Measurements from ENCODE around the gene LCN1.

LCN1 gene

DNA sequence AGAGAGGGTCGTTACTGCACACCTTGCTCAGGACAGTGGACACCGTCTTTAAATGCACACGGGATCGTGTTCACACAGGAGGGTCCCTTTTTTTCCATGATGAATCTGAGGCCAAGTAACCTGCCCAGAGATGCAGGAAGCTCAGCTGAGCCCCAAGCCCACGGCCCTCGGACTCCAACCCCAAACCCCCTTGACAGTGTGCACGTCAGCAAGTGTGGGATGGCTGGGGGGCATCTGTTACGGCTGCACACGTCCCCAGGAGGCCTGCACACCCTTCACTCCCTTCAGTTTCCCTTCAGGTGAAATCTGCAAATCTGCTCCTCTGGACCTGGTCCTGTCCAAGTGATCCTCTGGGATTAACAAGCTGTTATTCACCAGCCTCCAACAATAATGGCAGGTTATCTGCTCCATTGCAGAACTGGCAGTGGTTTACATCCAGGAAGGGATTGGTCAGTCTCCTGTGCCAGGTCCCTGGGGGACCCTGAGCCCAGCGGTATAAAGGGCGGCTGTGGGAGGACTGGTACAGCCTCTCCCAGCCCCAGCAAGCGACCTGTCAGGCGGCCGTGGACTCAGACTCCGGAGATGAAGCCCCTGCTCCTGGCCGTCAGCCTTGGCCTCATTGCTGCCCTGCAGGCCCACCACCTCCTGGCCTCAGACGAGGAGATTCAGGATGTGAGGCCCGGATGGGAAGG, at the start of gene LCN1:
LCN1 (plus strand) TSS at position 525 of the 692 bp plus-strand sequence; CDS start at position 583, 58 bp downstream.
- no peak for DNase-seq (ENCODE audit: low read depth in 2 of 3, low spot score in 1 of 3)

DNA sequence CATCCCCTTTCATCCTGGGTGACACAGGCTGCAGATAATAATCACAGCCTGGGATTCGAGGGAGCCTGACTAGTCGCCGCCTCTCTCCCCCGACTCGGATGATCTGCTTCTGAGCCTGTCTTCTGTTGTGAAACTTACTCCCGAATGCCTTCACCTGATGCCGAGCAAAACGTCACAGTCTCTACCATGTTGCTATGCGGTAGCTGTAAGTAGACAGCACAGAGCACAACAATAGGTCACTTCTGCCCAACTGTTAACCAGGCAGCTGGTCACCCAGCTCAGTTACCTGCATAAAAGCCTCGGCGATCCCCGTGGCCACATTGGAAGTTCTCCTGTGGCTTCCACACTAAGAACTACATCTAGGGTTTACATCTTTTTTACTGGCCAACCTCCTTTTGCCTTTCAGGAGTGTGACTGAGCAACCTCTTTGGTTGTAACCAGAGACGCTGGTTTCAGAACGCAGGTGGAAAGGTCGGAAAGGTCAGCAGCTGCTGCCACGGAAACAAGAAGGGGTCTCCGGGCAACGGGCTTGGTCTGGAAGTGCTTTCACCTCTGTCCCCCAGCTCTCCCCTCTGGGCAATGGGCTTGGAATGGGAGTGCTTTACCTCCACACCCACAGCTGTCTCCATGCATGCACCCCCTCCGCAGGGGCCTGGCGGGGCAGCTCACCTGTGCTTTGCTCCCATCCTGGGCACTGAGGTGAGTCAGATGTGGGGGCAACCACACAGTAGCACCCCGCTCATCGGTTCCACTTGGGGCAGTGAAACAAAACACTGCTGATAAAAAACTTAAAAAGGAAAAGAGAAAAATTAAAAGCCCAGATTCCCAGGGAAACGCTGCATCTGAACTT, 49.2 kb upstream of the LCN1 start:
- DNase-seq (ENCODE audit: low read depth in 2 of 3, low spot score in 1 of 3): no peak

DNA sequence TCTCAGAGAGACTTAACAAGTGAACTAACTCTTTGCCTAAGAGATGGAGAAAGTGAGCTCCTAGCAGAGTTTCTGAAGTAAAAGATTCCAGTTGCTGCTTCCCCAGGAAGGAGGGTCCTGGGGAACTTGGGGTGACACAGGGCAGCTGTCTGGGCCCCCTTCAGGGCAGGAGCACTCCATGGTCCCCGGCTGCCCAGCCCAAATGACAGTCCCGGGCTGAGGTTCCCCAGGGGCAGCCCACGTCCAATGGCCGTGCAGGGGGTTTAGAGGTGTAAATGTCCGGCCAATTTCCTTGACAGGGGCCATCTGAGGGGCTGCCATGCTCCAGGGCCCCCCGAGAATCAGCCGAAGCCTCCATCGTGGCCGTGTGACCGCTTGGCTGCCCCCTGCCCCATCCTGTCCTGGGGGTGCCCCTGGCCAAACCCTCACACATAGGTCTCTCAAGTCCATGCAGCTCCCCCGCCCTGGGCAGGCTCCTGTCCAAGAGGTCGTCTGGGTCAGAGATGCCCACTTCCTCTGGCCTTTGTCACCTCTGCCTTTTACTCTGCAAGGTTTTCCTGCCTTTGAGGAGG, 47.2 kb upstream of the LCN1 start:
- no peak for DNase-seq (ENCODE audit: low read depth in 2 of 3, low spot score in 1 of 3)

DNA sequence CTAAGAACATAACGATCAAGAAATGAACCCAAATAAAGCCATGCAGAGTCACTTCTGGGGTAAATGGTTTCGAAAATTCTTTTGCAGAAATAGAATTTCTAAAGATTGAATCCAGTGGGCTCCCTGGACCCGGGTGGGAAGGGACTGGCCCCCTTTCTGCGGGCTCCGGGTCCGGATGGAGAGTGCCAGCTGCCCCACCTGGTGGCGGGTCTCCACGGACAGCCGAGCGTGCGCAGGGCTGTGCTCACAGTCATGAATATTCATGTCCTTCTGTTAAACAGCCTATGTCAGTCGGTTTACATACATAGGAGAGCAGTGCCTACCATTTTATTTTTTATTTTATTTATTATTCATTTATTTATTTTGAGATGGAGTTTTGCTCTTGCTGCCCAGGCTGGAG, 46.3 kb upstream of the LCN1 start:
- peak in 1 of 3 donors; percentile 16 for DNase-seq (ENCODE audit: low read depth in 2 of 3, low spot score in 1 of 3)

DNA sequence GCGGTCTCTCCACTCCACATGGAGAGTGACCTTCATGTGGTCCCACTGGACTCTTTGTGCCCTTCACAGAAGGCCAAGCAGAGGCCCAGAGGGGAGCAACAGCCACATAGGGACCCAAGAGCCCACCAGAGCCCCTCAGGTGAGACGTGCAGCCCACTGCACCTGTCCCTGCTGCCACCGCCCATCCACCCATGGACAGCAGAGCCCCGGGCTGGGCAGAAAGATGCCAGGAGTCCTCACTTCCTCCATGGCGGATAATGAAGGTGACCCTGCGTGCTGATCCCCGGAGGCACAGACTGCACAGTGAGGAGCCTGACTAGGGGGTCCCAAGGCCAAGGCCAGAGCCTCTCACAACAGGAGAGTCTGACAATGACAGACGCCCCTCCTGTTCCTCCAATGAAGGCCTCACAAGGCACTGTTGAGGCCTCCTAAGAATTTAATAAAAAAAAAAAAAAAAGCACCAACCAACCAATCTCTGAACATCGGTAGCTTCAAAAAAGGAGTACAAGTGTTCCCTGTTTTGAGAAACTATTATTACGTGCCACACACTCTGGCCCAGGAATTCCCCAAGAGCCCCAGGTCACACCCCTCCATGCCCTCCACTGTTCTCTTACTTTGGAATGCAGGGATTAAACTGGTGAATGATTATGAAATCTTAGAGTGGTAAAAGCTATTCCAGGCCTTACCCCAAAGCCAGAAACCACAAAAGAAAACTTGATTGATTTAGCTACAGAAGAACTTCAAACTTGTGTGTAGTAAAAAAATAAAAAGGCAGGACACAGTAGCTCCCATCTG, 44.5 kb upstream of the LCN1 start:
- DNase-seq (ENCODE audit: low read depth in 2 of 3, low spot score in 1 of 3): no peak

DNA sequence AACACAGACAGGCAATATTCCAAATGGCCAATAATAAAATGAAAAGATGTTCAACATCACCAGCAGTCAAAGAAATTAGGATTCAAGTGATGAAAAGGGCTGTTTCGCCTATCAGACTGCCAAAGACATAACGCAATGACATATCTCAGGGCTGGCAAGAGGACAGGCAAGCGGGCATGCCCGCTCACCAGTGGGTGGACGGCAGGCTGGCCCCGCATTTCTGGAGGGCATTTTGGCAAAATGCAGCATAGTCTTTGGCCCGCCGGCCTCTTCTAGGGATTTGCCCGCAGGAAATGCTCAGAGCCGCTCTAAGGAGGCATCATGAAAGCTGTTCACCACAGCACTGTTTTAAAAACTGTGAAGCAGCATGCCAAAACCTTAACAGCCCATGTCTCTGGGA, 43.0 kb upstream of the LCN1 start:
- DNase-seq (ENCODE audit: low read depth in 2 of 3, low spot score in 1 of 3): no peak

DNA sequence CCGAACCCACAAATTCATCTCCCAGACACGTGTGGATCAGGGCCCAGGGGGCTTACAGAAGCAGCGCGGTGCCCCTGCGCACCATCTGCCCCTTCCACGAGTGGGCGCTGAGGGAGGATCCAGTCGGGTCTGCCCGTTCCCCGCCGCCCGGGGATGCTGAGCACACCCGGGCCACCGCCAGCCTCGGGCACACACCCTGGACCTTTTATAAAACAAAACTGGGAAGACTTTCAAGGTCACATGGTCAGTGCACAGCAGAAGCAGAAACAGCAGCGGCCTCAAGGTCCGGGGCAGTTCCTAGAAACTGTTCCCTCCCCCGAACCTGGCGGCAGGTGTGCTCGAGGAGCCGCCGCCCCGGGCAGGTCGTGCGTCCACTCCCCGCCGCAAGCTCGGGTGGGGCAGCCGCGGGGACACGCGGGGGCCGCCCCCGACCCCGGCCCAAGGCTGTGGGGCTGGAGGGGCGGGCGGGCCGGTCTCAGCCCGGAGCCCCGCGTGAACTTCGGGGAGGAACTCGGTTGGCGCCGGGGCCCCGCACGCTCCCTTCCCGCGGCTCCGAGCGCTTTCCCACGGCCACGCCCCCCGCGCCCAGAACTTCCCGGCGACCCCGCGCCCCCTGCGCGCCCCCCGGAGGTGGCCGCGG, 42.3 kb upstream of the LCN1 start:
- DNase-seq (ENCODE audit: low read depth in 2 of 3, low spot score in 1 of 3): no peak

DNA sequence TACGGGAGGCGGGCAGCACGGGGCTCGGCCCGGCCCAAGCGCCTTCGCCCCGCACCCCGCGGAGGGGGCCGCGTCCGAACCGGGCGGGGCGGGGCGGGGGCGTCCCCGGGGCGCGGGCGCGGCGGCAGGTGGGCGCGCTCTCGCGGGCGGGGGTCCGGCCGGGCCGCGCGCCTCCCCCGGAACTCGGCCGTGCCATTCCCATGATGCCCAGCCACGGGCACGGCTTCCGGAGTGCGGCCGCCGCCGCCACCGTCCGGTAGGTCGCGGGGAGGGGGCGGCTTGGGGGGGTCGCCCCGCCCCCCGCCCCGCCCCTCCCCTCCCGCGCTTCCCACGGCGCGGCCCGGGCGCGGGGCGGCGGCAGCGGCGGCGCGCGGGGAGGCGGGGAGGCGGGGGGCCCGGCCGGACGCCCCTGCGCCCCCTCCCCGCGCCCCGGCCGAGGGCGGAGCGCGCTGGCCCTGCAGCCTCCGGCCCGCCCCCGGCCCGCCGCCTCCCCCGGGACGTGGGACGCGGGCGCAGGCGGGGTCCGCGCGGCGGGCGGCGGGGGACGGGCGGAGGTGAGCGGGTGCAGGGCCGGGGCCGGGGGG, 41.7 kb upstream of the LCN1 start, which contains the start of gene PPP1R26:
PPP1R26 (plus strand) TSS at position 314 of the 584 bp plus-strand sequence. CDS start 4,729 bp downstream, outside the sequence.
- DNase-seq (ENCODE audit: low read depth in 2 of 3, low spot score in 1 of 3): no peak

DNA sequence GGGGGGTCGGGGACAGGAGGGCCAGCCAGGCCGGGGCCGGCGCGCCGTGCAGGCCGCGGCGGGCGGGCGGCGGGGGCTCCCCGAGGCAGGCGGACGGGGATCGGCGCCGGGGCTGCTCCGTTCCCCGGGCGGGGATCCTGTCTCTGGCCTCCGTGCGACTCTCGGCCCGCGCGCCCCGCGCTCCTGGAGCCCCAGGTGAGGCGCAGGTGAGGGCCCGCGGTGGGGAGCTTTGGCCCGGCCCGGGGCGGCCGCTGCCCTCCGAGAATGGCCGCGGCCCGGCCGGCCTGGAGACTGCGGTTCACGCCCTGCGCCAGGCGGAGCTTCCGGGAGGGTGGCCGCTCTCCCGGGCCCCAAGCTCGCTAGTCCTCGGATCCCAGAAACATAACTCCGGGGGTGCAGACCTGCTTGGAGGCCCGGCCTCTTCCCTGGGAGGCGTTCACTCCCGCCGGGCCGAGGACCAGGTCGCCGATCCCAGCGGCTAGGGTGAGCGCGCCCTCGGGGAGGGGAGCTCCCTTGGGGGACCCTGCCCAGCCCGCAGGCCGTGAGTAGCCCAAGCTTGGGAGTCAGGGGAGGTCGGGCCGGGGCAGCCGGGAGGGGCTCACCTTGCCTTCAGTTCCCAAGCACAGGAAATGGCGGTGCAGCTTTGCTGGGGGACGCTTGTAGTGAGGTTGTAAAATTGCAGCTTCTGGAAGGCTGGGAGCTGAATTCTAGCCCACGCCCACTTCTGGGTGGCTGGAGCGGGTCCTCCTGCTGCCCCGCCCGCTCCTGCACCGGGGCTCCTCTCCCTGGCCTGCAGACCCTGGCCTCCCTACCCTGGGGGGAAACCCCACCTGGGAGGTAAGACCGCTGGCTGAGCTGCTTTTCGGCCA, 40.9 kb upstream of the LCN1 start:
- no peak for DNase-seq (ENCODE audit: low read depth in 2 of 3, low spot score in 1 of 3)

DNA sequence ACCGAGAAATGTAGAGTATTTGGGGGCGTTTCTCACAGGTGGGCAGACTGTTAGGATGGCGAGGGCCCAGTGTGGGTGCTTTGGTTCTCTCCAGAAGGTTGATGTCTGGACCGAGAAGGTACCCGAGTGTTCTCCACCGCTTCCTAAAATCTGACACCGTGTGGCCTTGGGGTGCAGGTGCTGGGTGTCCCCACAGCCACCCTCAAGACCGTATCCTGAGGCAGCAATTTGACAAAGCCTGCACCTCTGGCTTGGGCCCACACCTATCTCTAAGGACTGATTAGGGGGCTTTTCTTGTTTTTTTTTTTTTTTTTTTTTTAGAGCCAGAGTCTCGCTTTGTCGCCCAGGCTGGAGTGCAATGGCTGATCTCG, 40.3 kb upstream of the LCN1 start:
- no peak for DNase-seq (ENCODE audit: low read depth in 2 of 3, low spot score in 1 of 3)

DNA sequence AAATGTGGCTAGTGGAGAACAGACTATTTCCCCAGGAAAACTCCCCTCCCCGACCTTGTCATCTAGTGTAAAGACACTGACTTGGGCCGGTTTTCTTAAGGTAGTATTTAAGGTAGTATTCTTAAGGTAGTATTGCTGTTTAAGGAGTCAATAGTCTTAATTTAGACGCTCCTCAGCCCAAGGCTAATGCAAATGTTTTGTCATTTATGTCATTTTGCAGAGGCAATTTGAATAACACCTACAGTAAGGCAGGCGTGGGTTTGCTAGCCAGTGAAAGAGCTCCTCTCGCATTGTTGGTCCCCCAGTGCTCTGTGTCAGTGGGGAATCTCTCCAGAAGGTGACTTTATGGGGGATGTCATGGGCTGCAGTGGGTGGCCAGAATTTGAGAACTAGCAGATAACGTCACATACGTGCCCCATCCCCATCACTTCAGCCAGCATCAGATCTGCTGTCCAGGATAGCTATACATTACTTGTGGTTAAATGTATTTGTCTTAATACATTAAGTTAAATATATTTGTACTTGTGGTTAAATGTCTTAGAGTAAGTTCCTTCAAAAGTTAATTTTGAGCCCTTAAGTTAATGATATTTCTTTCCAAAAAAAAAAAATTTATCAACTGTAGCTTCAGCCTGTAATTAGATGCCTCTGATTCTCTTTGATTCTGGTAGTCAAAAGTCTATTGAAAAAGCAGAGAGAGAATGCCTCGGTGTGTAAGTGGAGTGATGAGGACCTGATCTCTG, 39.1 kb upstream of the LCN1 start:
- no peak for DNase-seq (ENCODE audit: low read depth in 2 of 3, low spot score in 1 of 3)

DNA sequence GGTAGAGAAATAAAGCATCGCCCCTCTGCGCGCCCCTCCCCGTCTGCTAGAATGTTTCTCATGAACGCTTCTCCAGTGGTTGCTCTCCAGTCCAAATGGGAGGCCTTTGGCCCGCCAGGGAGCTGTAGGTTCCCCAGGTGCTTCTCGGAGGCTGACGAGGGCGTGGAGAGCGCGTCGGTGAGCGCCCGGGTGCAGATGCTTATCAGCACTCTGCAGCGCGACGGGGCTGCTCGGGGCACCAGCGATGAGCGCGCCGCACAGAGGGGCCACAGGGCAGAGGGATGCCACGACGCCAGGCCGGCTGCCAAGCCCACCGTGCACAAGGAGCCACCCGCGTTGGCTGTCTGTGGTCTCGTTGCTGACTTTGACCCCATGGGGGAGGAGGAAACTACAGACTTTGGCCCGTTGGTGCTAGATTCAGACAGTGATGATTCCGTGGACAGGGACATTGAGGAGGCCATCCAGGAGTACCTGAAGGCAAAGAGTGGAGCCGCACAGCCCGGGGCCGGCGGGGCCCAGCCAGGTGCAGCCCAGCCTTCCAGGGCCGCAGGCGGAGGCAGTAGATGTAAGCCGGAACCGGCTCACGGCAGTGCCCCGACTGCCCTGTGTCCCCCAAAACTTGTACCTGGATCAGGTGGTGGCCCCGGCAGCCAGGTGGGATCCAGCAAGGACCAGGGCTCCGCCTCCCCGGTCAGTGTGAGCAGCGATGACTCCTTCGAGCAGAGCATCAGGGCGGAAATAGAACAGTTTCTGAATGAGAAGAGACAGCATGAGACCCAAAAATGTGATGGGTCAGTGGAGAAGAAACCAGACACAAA, 36.6 kb upstream of the LCN1 start:
- no peak for DNase-seq (ENCODE audit: low read depth in 2 of 3, low spot score in 1 of 3)

DNA sequence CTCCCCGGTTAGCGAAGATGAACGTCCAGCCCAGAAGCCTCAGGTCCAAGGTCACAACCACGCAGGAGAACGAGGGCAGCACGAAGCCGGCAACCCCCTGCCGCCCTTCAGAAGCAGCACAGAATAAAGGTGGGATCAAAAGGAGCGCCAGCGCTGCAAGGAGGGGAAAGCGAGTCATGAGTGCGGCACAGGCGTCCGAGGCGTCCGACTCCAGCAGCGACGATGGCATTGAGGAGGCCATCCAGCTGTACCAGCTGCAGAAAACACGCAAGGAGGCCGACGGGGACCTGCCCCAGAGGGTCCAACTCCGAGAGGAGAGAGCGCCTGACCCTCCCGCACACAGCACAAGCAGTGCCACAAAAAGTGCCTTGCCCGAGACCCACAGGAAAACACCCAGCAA, 35.9 kb upstream of the LCN1 start:
- no peak for DNase-seq (ENCODE audit: low read depth in 2 of 3, low spot score in 1 of 3)

DNA sequence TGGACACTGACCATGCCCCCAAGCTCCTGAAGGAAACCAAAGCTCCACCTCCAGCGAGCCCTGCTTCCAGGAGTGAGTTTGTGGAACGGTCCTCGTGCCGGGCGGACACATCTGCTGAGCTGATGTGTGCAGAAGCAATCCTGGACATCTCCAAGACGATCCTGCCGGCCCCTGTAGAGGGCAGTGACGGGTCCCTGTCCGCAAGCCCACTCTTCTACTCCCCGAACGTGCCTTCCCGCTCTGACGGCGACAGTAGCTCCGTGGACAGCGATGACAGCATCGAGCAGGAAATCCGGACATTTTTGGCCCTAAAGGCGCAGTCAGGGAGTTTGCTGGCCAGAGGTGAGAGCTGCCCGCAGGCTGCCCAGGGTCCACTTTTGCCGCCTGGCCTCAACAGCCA, 35.4 kb upstream of the LCN1 start:
- DNase-seq (ENCODE audit: low read depth in 2 of 3, low spot score in 1 of 3): no peak

DNA sequence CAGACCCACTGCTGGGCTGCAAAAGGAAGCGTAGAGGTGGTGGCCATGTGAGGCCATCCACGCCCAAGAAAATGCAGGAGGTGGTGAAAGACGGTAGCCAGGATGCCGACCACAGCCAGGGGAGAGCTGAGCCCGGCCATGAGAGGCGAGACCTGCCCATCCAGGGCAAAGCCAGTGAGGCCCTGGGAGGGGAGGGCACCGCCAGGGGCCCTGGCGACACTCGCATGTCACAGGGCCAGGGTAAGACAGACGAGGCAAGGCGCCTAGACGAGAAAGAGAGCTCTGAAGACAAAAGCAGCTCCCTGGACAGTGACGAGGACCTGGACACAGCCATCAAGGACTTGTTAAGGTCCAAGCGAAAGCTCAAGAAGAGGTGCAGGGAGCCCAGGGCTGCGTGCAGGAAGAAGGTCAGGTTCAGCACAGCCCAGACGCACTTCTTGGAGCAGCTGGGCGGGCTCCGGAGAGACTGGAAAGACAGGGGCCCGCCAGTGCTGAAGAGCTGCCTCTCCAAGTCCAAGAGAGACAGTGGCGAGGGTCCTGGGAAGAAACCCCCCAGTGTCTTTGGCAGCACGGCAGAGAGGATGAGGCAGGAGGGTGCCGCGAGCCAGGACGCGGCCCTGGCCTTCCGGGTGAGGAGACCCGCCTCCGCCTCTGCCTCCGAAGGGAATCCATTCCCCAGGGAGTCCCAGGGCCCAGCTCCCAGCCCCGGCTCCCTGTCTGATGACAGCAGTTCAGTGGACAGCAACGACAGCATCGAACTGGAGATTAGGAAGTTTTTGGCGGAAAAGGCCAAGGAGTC, 34.8 kb upstream of the LCN1 start:
- DNase-seq (ENCODE audit: low read depth in 2 of 3, low spot score in 1 of 3): no peak

DNA sequence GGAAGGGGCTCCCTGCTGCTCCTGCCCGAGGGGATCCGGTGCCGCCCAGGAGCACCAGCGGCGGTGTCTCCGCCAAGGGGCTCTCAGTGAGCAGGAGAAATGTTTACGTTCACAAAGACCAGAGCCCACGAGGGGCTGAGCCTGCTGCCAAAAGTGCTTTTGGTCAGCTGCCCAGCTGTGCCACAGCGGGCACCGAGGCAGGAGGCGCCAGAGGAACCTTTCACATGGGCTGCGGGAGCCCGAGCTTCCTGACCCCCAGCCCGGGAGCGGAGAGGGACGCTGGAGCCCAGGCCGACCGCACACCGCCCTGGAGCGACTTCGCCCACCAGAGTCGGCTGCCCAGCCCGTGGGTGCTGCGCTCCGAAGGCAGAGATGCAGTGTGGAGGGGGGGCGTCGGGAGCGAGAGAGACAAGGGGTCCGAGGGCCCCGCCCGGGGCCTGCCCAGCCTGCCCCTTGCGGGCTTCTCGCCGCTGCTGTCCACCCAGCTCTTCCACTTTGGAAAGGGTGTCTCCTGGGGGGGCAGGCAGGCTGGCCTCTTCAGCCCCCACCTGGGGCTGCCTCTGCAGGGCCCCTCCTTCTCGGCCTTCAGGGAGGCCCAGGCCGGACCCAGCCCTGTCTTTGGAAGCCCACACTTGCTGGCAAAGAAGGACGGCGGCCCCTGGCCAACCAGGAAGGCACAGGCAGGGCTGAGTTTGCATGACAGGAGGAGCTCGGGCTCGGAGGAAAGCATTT, 33.8 kb upstream of the LCN1 start:
- no peak for DNase-seq (ENCODE audit: low read depth in 2 of 3, low spot score in 1 of 3)

DNA sequence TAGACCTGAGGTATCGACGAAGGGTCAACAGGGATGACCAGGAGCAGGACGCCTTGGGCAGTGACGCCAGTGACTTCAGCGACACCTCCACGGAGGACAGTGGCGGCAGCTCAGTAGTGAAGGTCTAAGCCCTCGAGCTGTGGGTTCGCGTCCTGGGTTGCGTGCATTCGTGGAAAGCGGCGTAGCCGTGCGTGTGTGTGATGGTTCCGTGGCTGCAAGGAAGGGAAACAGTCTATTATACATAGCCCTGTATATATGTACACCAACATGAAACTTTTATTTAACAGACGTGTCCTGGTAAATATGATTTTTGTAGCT, 33.3 kb upstream of the LCN1 start:
- no peak for DNase-seq (ENCODE audit: low read depth in 2 of 3, low spot score in 1 of 3)
